H9 (cell line): ENCODE results near the gene CPHXL2. TPM values are rescaled to one million over a fixed set of nuclear protein-coding genes. Genes with fewer than 3 reads are reported as not detected.
A peak's percentile ranks its signal among the peaks of the same experiment; 100 is the strongest.

Experiments used
- DNase-seq: peaks from one replicate; pipeline ENCODE4 v3.0.0-alpha.2; 2017
- H2AFZ ChIP-seq: one replicate; pipeline ENCODE4 v1.6.1; 2013; ENCODE audit warnings: mild to moderate bottlenecking, low read length, control low read depth, moderate library complexity
- H2AK5ac ChIP-seq: 2 replicates; pipeline ENCODE4 v1.6.1; 2013; ENCODE audit warnings: low read length, control low read depth, mixed read lengths; ENCODE audit not compliant: insufficient read length
- H2BK120ac ChIP-seq: one replicate; pipeline ENCODE4 v1.6.1; 2013; ENCODE audit warnings: low read depth, mild to moderate bottlenecking, low read length, control low read depth, inconsistent platforms; ENCODE audit not compliant: poor library complexity, severe bottlenecking
- H2BK12ac ChIP-seq: 2 replicates; pipeline ENCODE4 v1.6.1; 2013; ENCODE audit warnings: low read length, control low read depth, mixed read lengths, low read depth; ENCODE audit not compliant: insufficient read length
- H2BK15ac ChIP-seq: 2 replicates; pipeline ENCODE4 v1.6.1; 2013; ENCODE audit warnings: low read depth, low read length, control low read depth
- H2BK20ac ChIP-seq: one replicate; pipeline ENCODE4 v1.6.1; 2013; ENCODE audit warnings: low read depth, mild to moderate bottlenecking, low read length, control low read depth, inconsistent platforms; ENCODE audit not compliant: poor library complexity, severe bottlenecking
- H2BK5ac ChIP-seq: 2 replicates; pipeline ENCODE4 v1.6.1; 2013; ENCODE audit warnings: low read length, control low read depth, mixed read lengths; ENCODE audit not compliant: insufficient read length
- H3K14ac ChIP-seq: 2 replicates; pipeline ENCODE4 v1.6.1; 2013; ENCODE audit warnings: low read length, control low read depth; ENCODE audit not compliant: insufficient read depth
- H3K18ac ChIP-seq: 2 replicates; pipeline ENCODE4 v1.6.1; 2013; ENCODE audit warnings: low read depth, mild to moderate bottlenecking, mixed read lengths, low read length, control low read depth; ENCODE audit not compliant: insufficient read length
- H3K23ac ChIP-seq: 2 replicates; pipeline ENCODE4 v1.6.1; 2013; ENCODE audit warnings: low read length, control low read depth, mixed read lengths, low read depth; ENCODE audit not compliant: insufficient read length
- H3K23me2 ChIP-seq: 2 replicates; pipeline ENCODE4 v1.6.1; 2013; ENCODE audit warnings: low read depth, mild to moderate bottlenecking, mixed read lengths, low read length, control low read depth; ENCODE audit not compliant: insufficient read length, poor library complexity, severe bottlenecking
- H3K27ac ChIP-seq: 2 replicates; pipeline ENCODE4 v1.5.1; 2013; ENCODE audit warnings: low read length, control low read depth, mixed read lengths, low read depth; ENCODE audit not compliant: insufficient read length
- H3K27me3 ChIP-seq: 2 replicates; pipeline ENCODE4 v1.6.1; 2013; ENCODE audit warnings: low read length, control low read depth, inconsistent platforms; ENCODE audit not compliant: insufficient read depth
- H3K4ac ChIP-seq: 2 replicates; pipeline ENCODE4 v1.6.1; 2013; ENCODE audit warnings: low read depth, mild to moderate bottlenecking, control low read depth, inconsistent platforms, low read length, moderate library complexity
- H3K4me1 ChIP-seq: 2 replicates; pipeline ENCODE4 v1.6.1; 2013; ENCODE audit warnings: low read length, control low read depth, inconsistent platforms; ENCODE audit not compliant: insufficient read depth
- H3K4me2 ChIP-seq: 2 replicates; pipeline ENCODE4 v1.6.1; 2013; ENCODE audit warnings: low read length, control low read depth, mixed read lengths; ENCODE audit not compliant: insufficient read length, insufficient read depth
- H3K56ac ChIP-seq: 2 replicates; pipeline ENCODE4 v1.6.1; 2013; ENCODE audit warnings: low read depth, mild to moderate bottlenecking, mixed read lengths, low read length, control low read depth; ENCODE audit not compliant: insufficient read length
- H3K79me1 ChIP-seq: 2 replicates; pipeline ENCODE4 v1.6.1; 2013; ENCODE audit warnings: low read depth, mild to moderate bottlenecking, moderate library complexity, low read length, control low read depth, inconsistent platforms; ENCODE audit not compliant: insufficient read depth, poor library complexity, severe bottlenecking
- H3K79me2 ChIP-seq: 2 replicates; pipeline ENCODE4 v1.6.1; 2013; ENCODE audit warnings: low read length, control low read depth, inconsistent platforms; ENCODE audit not compliant: insufficient read depth
- H3K9ac ChIP-seq: 2 replicates; pipeline ENCODE4 v1.6.1; 2013; ENCODE audit warnings: low read length, control low read depth, mixed read lengths; ENCODE audit not compliant: insufficient read length; ENCODE audit errors: extremely low read depth
- H3K9me3 ChIP-seq: one replicate; pipeline ENCODE4 v1.6.1; 2013; ENCODE audit warnings: low read depth, low read length, inconsistent platforms; ENCODE audit not compliant: control insufficient read depth
- H3T11ph ChIP-seq: one replicate; pipeline ENCODE4 v1.6.1; 2013; ENCODE audit warnings: mild to moderate bottlenecking, low read length, control low read depth, inconsistent platforms
- H4K20me1 ChIP-seq: one replicate; pipeline ENCODE4 v1.6.1; 2013; ENCODE audit not compliant: control insufficient read depth, insufficient read length, insufficient read depth
- H4K5ac ChIP-seq: 2 replicates; pipeline ENCODE4 v1.6.1; 2013; ENCODE audit warnings: low read depth, mild to moderate bottlenecking, mixed read lengths, low read length, control low read depth; ENCODE audit not compliant: insufficient read length
- H4K8ac ChIP-seq: replicated peaks from 2 replicates; pipeline ENCODE4 v1.6.1; 2013; ENCODE audit warnings: low read length, control low read depth, mixed read lengths, low read depth; ENCODE audit not compliant: insufficient read length
- H4K91ac ChIP-seq: 2 replicates; pipeline ENCODE4 v1.6.1; 2013; ENCODE audit warnings: low read depth, mild to moderate bottlenecking, moderate library complexity, mixed read lengths, low read length, control low read depth; ENCODE audit not compliant: insufficient read length
- H3K27ac Mint-ChIP-seq, 3 experiments: 2 replicates in 2 of 3; 3 replicates in 1 of 3; pipeline ENCODE4 v1.8.0; 2020 to 2021; ENCODE audit warnings: mixed read lengths in 3 of 3, mild to moderate bottlenecking in 1 of 3, moderate library complexity in 1 of 3
- H3K27me3 Mint-ChIP-seq: 2 replicates; pipeline ENCODE4 v1.8.0; 2021; ENCODE audit warnings: low read depth, mild to moderate bottlenecking, moderate library complexity, mixed read lengths
- H3K36me3 Mint-ChIP-seq, 3 experiments: 2 replicates in 2 of 3; 3 replicates in 1 of 3; pipeline ENCODE4 v1.8.0; 2020 to 2021; ENCODE audit warnings: low read depth in 3 of 3, mixed read lengths in 3 of 3; ENCODE audit not compliant: insufficient read depth in 1 of 3
- H3K4me1 Mint-ChIP-seq, 2 experiments: 2 replicates each; pipeline ENCODE4 v1.8.0; 2020; ENCODE audit warnings: mixed read lengths in 2 of 2
- H3K4me3 Mint-ChIP-seq, 2 experiments: 2 replicates in 1 of 2; 3 replicates in 1 of 2; pipeline ENCODE4 v1.8.0; 2020 to 2021; ENCODE audit warnings: mild to moderate bottlenecking in 2 of 2, mixed read lengths in 2 of 2, moderate library complexity in 1 of 2
- H3K9me3 Mint-ChIP-seq, 2 experiments: 2 replicates in 1 of 2; 3 replicates in 1 of 2; pipeline ENCODE4 v1.8.0; 2020; ENCODE audit warnings: mild to moderate bottlenecking in 2 of 2, mixed read lengths in 2 of 2, moderate library complexity in 1 of 2
- CTCF ChIP-seq: fragments of 200-600 bp; sonication (generic); conservative IDR thresholded peaks from 3 replicates; pipeline ENCODE4 v1.8.0; 2021; ENCODE audit warnings: antibody characterized with exemption, mild to moderate bottlenecking
- WGBS: extraction: QIAGEN DNeasy Blood & Tissue Kit; methylation state at CpG from one replicate; pipeline ENCODE4 v1.1.7; 2013; ENCODE audit warnings: missing lambda C conversion rate, low lambda C conversion rate, mixed read lengths; ENCODE audit not compliant: insufficient read length; ENCODE audit errors: extremely low coverage; 5-methylcytosine and 5-hydroxymethylcytosine counted together
- total RNA-seq: library from RNA; stranded (reverse); gene quantifications from 2 replicates; pipeline ENCODE4 v1.2.1, GENCODE V29; 2021

The CPHXL2 gene
- total RNA-seq, 1 experiment from 2014 or later: not detected

GRCh38 chr16:75622761-75623605, 53.8 kb downstream of the CPHXL2 start, which contains the start of gene ADAT1:
Gene ADAT1, minus strand, starts transcription at chr16:75623281. Its CDS starts 2,482 bp downstream, at chr16:75620799.
- H3K56ac ChIP-seq: no peak within 1 kb of the TSS
- no peaks in the 10 kb centered on the region for H3K79me1 ChIP-seq
- no peak within 1 kb of the TSS for H2AFZ ChIP-seq
- H4K91ac ChIP-seq: no peak within 1 kb of the TSS
- peak within 1 kb of the TSS; percentile 45 for H2BK20ac ChIP-seq
- Mint-ChIP-seq H3K4me3 (peak within 1 kb of the TSS; percentile 97), H3K36me3 (peaks cover 27 to 53% (median 45%) of the 10 kb centered on the region in 3 experiments; a peak in 6 of 7 replicates), H3K9me3 (no peaks in the 10 kb centered on the region), H3K27me3 (peaks cover 1% of the 10 kb centered on the region; the same call in 1 of the 2 replicates), H3K4me1 (peaks cover 15 to 17% of the 10 kb centered on the region in 2 experiments), H3K27ac (peak within 1 kb of the TSS; percentile 96 to 99 (median 98))
- H2BK15ac ChIP-seq: no peak within 1 kb of the TSS; the same call in 1 of the 2 replicates
- no peak within 1 kb of the TSS for H2BK5ac ChIP-seq
- H3K23ac ChIP-seq: no peak within 1 kb of the TSS
- H3K9ac ChIP-seq: peak within 1 kb of the TSS; percentile 94
- no peaks in the 10 kb centered on the region for H3K9me3 ChIP-seq
- peak within 1 kb of the TSS; percentile 80 for H2BK120ac ChIP-seq
- H3K4me1 ChIP-seq: no peaks in the 10 kb centered on the region
- peak within 1 kb of the TSS; percentile 96; the same call in 1 of the 2 replicates for H3K14ac ChIP-seq
- peak within 1 kb of the TSS; percentile 92 for H3K18ac ChIP-seq
- H2AK5ac ChIP-seq: no peak within 1 kb of the TSS
- no peaks in the 10 kb centered on the region for H3K79me2 ChIP-seq
- H3T11ph ChIP-seq: no peak within 1 kb of the TSS
- H3K27me3 ChIP-seq: no peaks in the 10 kb centered on the region
- peak within 1 kb of the TSS; percentile 65; the same call in 1 of the 2 replicates for H3K4ac ChIP-seq
- peak; percentile 99 for DNase-seq
- no peak for TF ChIP-seq CTCF
- no CpG with 5 or more reads among the region's 62 CpGs for WGBS
- H3K23me2 ChIP-seq: peaks cover 11% of the 10 kb centered on the region
- H4K20me1 ChIP-seq: no peaks in the 10 kb centered on the region
- H4K8ac ChIP-seq: no peak within 1 kb of the TSS
- peak within 1 kb of the TSS; percentile 84 for H3K27ac ChIP-seq
- H4K5ac ChIP-seq: no peak within 1 kb of the TSS
- H2BK12ac ChIP-seq: peak within 1 kb of the TSS; percentile 68
- peak within 1 kb of the TSS; percentile 100 for H3K4me2 ChIP-seq
